Activated CD8-positive, alpha-beta memory T cell treated with anti-CD3 and anti-CD28 coated beads, Interleukin-2, amount 10 ng/mL, durations not matched to agents 7 days and 5 days (primary cell): ENCODE measurements around the gene ADAMTS14. TPM values are rescaled to one million over a fixed set of nuclear protein-coding genes. Genes with fewer than 3 reads are reported as not detected.
A peak's percentile ranks its signal among the peaks of the same experiment; 100 is the strongest.

Experiments used
- ATAC-seq: fragments of 150-1000 bp; cut with Tn5 transposase; one replicate; pipeline ENCODE4 v1.10.0; 2021; ENCODE audit warnings: moderate library complexity
- CTCF ChIA-PET: fragments of 350-600 bp; sonication (Branson Sonifier 250); formaldehyde crosslinking; loops from one replicate; lab custom pipeline; 2021; ENCODE audit warnings: antibody characterized with exemption; lab: Charles Lee
- DNase-seq: peaks from one replicate; pipeline ENCODE4 v3.0.0-alpha.2; 2020
- H3K27ac Mint-ChIP-seq: one replicate; pipeline ENCODE4 v1.8.0; 2021; ENCODE audit warnings: mild to moderate bottlenecking, mixed read lengths
- H3K27me3 Mint-ChIP-seq: one replicate; pipeline ENCODE4 v1.8.0; 2021; ENCODE audit warnings: mixed read lengths
- H3K36me3 Mint-ChIP-seq: one replicate; pipeline ENCODE4 v1.8.0; 2021; ENCODE audit warnings: mild to moderate bottlenecking, mixed read lengths
- H3K4me1 Mint-ChIP-seq: one replicate; pipeline ENCODE4 v1.8.0; 2021; ENCODE audit warnings: mixed read lengths
- H3K4me3 Mint-ChIP-seq: one replicate; pipeline ENCODE4 v1.8.0; 2021; ENCODE audit warnings: mild to moderate bottlenecking, moderate library complexity, mixed read lengths
- H3K9me3 Mint-ChIP-seq: one replicate; pipeline ENCODE4 v1.8.0; 2022; ENCODE audit warnings: low read depth, mixed read lengths
- total RNA-seq, 2 experiments: library from RNA; stranded (reverse); gene quantifications; one replicate each; pipeline ENCODE4 v1.2.3, GENCODE V29; 2021

The ADAMTS14 gene
- total RNA-seq, 2 experiments from 2014 or later = 0.15 to 0.19 TPM

GRCh38 chr10:70673043-70673928 is 980 bp downstream of the ADAMTS14 start:
- Mint-ChIP-seq H3K27me3 (peaks cover 54% of the 10 kb centered on the region), H3K4me3 (peak overlapping the region; percentile 58), H3K4me1 (peaks cover 15% of the 10 kb centered on the region), H3K9me3 (peaks cover 3% of the 10 kb centered on the region), H3K36me3 (no peaks in the 10 kb centered on the region), H3K27ac (no peak overlapping the region)
- DNase-seq (no peak), ATAC-seq (no peak)
- CTCF ChIA-PET = interaction anchor here (1.0 kb wide), 1 partner anchor 122 kb away, joined by 3 read pairs; no protein-coding TSS in a partner anchor

GRCh38 chr10:70673929-70674559 is 1.7 kb downstream of the ADAMTS14 start:
- peaks cover 15% of the 10 kb centered on the region for H3K4me1 Mint-ChIP-seq
- H3K9me3 Mint-ChIP-seq = no peaks in the 10 kb centered on the region
- H3K27ac Mint-ChIP-seq = no peak overlapping the region
- no peak for ATAC-seq
- peaks cover 46% of the 10 kb centered on the region for H3K27me3 Mint-ChIP-seq
- H3K4me3 Mint-ChIP-seq = no peak overlapping the region
- DNase-seq = no peak
- CTCF ChIA-PET = interaction anchor here (1.0 kb wide), 1 partner anchor 123 kb away, joined by 3 read pairs; no protein-coding TSS in a partner anchor
- H3K36me3 Mint-ChIP-seq = no peaks in the 10 kb centered on the region

- Mint-ChIP-seq H3K27ac (no peak overlapping the region), H3K4me1 (peaks cover 15% of the 10 kb centered on the region), H3K9me3 (no peaks in the 10 kb centered on the region), H3K36me3 (no peaks in the 10 kb centered on the region), H3K27me3 (peaks cover 45% of the 10 kb centered on the region), H3K4me3 (no peak overlapping the region)
- DNase-seq (no peak), ATAC-seq (no peak)
- CTCF ChIA-PET = interaction anchor here (1.0 kb wide), 1 partner anchor 123 kb away, joined by 3 read pairs; no protein-coding TSS in a partner anchor
These were observed 2.5 kb downstream of the ADAMTS14 start for GRCh38 chr10:70674560-70675495.

DNA sequence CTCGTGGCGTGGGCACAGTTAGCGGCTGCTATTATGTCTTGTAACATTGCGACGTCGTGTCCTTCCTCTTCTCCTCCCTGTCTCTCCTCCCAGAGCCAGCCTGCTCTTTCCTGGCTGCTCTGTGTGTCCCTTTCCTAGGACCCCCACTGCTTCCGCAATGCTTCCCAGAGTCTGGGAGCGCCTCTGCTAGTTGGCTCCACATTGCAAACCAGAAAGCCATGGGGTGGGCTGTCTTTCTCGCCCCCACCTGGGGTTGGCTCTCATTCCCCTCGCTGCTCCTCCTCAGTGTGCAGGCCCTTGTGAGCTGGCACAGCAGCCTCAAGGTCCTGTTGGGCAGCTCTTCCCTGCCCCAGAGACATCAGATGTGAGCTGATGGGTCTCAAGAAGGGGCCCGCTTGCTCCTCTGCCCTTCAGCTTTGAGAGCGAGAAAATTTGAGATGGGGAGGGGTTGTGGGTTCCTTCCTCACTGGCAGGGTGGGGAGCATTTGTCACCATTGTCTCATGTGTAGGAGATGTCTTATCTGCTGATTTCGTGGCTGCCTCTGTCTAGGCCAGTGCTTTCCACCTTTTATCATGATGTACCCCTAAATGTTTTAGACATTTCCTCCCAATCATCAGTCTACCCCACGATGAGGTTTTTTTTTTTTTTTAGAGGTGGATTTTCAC is 3.3 kb downstream of the ADAMTS14 start:
- Mint-ChIP-seq H3K4me1 (peaks cover 15% of the 10 kb centered on the region), H3K36me3 (no peaks in the 10 kb centered on the region), H3K9me3 (no peaks in the 10 kb centered on the region), H3K27ac (no peak overlapping the region), H3K4me3 (no peak overlapping the region), H3K27me3 (peaks cover 41% of the 10 kb centered on the region)
- no peak for ATAC-seq
- CTCF ChIA-PET = no interaction called here
- DNase-seq = no peak

DNA sequence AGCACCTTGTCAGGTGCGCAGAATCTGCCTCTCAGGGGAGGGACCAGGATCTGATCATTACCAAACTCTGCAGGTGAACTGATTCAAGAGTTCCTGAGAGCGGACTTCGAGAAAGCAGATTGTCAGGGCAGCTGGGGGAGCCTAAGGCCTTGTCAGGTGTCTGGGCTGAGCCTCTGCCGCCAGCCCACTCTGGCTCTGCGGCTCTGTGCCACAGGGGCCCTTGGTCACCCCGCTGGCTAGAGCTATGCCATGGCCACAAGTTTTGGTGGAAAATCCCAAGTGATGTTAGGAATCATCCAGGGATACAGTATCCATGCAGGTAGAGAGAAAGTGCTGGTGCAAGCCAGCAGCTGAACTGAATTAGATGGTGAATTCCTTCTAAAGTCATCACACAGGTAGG is 4.2 kb downstream of the ADAMTS14 start:
- no peak overlapping the region for H3K27ac Mint-ChIP-seq
- DNase-seq (no peak), ATAC-seq (no peak)
- no peaks in the 10 kb centered on the region for H3K36me3 Mint-ChIP-seq
- CTCF ChIA-PET = interaction anchor here (1.1 kb wide), 1 partner anchor 118 kb away, joined by 4 read pairs; no protein-coding TSS in a partner anchor
- H3K27me3 Mint-ChIP-seq = peaks cover 34% of the 10 kb centered on the region
- H3K9me3 Mint-ChIP-seq = no peaks in the 10 kb centered on the region
- peaks cover 17% of the 10 kb centered on the region for H3K4me1 Mint-ChIP-seq
- no peak overlapping the region for H3K4me3 Mint-ChIP-seq

DNA sequence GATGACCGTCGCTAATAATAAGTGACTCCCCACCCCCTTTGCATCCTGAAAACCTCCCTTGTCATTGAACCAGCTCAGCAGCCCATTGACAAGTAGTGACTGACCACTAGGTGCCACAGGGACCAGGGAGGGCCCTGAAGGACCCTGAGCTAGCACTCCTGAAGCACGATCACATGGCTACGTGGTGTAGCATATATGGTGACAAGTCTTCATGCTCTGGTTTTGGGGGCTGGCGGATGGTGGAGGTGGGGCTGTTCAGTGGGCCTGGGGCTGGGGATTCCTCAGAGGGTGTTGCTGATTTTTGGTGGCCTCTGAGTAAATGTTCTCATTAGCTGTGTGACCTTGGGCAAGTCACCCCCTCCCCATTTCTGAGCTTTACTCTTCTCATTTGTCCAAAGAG is 4.7 kb downstream of the ADAMTS14 start:
- Mint-ChIP-seq H3K9me3 (no peaks in the 10 kb centered on the region), H3K27me3 (peaks cover 29% of the 10 kb centered on the region), H3K36me3 (no peaks in the 10 kb centered on the region), H3K27ac (no peak overlapping the region), H3K4me3 (no peak overlapping the region), H3K4me1 (peaks cover 15% of the 10 kb centered on the region)
- ATAC-seq (no peak), DNase-seq (no peak)
- CTCF ChIA-PET = interaction anchor here (0.9 to 1.1 kb wide), 2 partner anchors 75 to 118 kb away, joined by 3 to 4 read pairs; no protein-coding TSS in a partner anchor

GRCh38 chr10:70677620-70678249 is 5.4 kb downstream of the ADAMTS14 start:
- DNase-seq = no peak
- Mint-ChIP-seq H3K9me3 (no peaks in the 10 kb centered on the region), H3K36me3 (no peaks in the 10 kb centered on the region), H3K27ac (no peak overlapping the region), H3K4me1 (peaks cover 16% of the 10 kb centered on the region), H3K4me3 (no peak overlapping the region), H3K27me3 (peaks cover 28% of the 10 kb centered on the region)
- CTCF ChIA-PET = interaction anchor here (0.9 to 1.1 kb wide), 2 partner anchors 76 to 119 kb away, joined by 3 to 4 read pairs; no protein-coding TSS in a partner anchor
- ATAC-seq = no peak

DNA sequence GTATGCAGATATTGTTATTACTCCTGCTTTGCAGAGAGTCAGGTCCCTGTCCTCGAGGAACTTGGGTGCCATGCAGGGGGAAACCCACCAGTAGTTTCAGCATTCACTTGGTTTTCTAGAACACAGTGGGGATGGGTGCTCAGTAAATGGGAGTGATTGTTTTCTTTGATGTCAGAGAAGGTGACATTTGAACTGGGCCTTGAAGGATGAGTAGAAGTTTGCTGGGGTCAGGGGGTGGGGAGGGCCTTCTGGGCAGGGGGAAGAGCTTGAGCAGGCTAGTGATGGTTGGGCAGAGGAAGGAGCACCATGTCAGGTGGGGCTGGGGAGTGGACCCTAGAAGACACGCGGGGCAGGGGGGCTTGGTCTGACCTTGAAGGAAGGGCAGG is 5.9 kb downstream of the ADAMTS14 start:
- no peaks in the 10 kb centered on the region for H3K9me3 Mint-ChIP-seq
- no peaks in the 10 kb centered on the region for H3K36me3 Mint-ChIP-seq
- peaks cover 24% of the 10 kb centered on the region for H3K27me3 Mint-ChIP-seq
- DNase-seq (no peak), ATAC-seq (no peak)
- H3K4me3 Mint-ChIP-seq = no peak overlapping the region
- H3K4me1 Mint-ChIP-seq = peaks cover 15% of the 10 kb centered on the region
- H3K27ac Mint-ChIP-seq = no peak overlapping the region
- CTCF ChIA-PET = interaction anchor here (0.9 kb wide), 1 partner anchor 76 kb away, joined by 3 read pairs; no protein-coding TSS in a partner anchor

DNA sequence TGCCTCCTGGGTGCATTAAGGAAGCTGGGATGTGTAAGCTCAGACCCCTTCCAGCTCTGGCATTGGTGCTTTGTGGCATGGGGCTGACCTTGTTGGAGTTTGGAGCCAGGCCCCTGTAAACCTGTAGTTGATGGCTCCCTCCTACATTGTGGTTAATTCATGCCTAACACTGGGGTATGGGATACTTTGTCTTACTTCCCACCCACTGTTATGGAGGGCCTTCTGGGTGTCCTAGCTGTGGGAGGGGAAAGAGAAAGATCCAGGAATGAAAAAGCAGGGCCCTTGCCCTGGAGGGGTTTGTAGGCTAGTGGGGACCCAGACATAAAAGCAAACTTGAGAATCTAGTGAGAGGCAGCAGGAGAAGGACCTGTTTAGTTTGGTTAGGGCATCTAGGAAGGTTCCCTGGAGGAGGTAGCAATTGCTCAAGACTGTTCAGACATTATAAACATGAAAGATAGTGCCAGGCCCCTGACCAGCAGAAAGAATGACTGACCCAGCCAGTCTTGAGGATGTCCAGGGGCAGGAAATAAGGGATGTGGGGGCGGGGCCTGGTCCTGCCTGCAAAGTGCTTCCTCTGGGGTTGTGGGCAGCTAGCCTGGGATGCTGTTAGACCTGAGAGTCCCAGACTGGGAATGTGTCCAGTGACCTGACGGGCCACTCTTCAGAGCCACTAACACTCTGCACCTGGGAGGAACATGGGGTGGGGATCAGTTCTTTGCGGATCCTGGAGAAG is 6.6 kb downstream of the ADAMTS14 start:
- ATAC-seq (no peak), DNase-seq (no peak)
- Mint-ChIP-seq H3K4me1 (peaks cover 14% of the 10 kb centered on the region), H3K4me3 (no peak overlapping the region), H3K36me3 (no peaks in the 10 kb centered on the region), H3K27ac (no peak overlapping the region), H3K27me3 (peaks cover 17% of the 10 kb centered on the region), H3K9me3 (no peaks in the 10 kb centered on the region)
- CTCF ChIA-PET = no interaction called here

DNA sequence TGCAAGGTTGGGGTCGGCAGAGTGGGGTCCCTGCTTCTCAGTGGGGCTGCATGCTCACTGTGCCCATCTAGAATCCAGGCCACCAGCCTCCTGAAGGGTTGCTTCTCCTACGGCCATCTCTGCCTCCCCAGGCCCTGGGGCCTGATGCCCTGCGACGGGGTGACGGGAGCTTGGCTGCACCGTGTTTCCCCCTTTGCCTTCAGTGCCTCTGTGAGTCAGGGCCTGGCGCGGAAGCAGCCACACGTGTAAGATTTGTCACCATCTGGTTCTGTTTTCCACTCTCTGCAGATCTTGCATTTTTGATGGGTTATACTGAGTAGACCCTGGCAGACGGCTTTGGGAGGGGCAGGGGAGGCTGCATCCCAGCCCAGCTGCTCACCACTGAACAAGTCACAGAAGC is 7.2 kb downstream of the ADAMTS14 start:
- DNase-seq = no peak
- CTCF ChIA-PET = no interaction called here
- no peaks in the 10 kb centered on the region for H3K36me3 Mint-ChIP-seq
- H3K4me3 Mint-ChIP-seq = no peak overlapping the region
- peaks cover 11% of the 10 kb centered on the region for H3K27me3 Mint-ChIP-seq
- ATAC-seq = no peak
- peaks cover 14% of the 10 kb centered on the region for H3K4me1 Mint-ChIP-seq
- H3K9me3 Mint-ChIP-seq = no peaks in the 10 kb centered on the region
- H3K27ac Mint-ChIP-seq = no peak overlapping the region

- H3K36me3 Mint-ChIP-seq = no peaks in the 10 kb centered on the region
- H3K27me3 Mint-ChIP-seq = peaks cover 5% of the 10 kb centered on the region
- H3K4me3 Mint-ChIP-seq = no peak overlapping the region
- ATAC-seq (no peak), DNase-seq (no peak)
- no peaks in the 10 kb centered on the region for H3K9me3 Mint-ChIP-seq
- no peak overlapping the region for H3K27ac Mint-ChIP-seq
- CTCF ChIA-PET = interaction anchor here (0.9 kb wide), 1 partner anchor 220 kb away, joined by 4 read pairs; no protein-coding TSS in a partner anchor
- H3K4me1 Mint-ChIP-seq = peaks cover 14% of the 10 kb centered on the region
These were observed 8.8 kb downstream of the ADAMTS14 start for GRCh38 chr10:70680899-70681730.
